HG02642 (cell line): ENCODE measurements around the gene DENND1A.
"Not testable (repeated sequence)": the region's sequence is repeated elsewhere in the genome, so short reads cannot be mapped to it uniquely, and the experiment has no call there.

Experiments
- ATAC-seq: cut with Tn5 transposase; IDR thresholded peaks from one replicate; pipeline ENCODE4 v1.9.1; 2021; ENCODE audit warnings: mild to moderate bottlenecking; ENCODE audit not compliant: unreplicated experiment, poor library complexity

Gene DENND1A

DNA sequence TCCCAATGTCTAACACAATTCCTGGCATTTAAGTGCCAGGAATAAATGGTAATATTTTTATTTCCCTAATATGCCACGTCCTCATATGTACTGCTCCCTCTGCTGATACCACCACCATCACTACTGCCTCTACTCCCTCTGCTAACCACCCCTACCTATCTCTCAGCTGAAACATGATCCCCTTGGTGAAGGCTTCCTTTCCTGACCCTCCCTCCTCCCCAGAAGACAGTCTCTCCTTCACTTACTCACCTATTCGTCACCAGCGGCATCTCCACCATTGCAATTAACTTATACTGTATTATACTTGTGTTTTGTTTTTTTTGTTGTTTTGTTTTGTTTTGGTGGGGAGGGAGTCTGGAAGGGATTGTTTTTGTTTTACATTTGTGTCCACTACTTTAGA is 4.8 kb downstream of the DENND1A start:
- no peak for ATAC-seq

DNA sequence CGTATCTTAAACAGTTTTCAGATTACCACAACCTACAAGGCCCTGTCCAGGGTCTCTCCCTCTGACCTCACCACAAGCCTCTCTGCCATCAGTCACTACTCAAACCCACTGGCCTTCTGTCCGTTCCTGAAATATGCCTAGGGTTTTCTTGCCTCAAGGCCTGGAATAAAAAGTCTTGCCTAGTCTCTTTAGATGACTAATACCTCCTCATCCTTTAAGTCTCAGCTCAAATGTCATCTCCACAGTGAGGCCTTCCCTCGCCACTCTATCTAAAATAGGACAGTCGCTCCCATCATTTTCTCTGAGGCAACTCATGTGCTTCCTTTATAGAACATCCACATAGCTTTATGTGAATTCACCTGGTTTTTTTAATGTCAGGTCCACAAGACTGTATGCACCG is 5.2 kb downstream of the DENND1A start:
- ATAC-seq: no peak

DNA sequence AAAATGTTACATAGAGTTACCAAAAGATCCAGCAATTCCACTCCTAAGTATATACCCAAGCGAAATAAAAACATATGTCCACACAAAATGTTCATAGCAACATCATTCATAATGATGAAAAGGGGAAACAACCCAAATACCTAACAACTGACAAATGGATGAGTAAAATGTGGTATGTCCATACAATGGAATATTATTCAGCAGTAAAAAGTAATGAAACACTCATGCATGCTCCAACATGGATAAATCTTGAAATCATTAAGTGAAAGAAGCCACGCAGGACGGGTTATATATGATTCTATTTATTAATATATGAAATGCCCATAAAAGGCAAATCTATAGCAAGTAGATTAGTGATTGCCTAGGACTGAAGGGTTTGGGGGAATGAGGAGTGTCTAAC is 6.0 kb downstream of the DENND1A start:
- ATAC-seq: no peak

DNA sequence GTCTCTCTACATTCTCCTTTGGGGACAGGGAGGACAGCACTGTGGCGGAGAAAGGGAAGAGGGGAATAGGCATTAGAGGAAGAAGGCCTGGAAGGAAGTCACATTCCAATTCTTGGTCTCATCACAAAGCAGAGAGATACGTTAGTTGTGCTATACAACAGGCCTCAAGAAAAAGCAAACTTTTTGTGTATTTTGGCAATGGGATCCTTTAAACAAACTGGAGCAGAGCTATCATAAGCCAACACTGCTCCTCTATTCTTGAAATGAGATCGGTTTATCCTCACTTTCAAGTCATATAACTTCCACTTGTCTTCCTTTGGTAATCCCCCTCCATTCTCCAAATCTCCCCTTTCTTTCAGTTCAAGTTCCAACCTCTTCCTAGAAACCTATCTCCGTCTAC is 6.5 kb downstream of the DENND1A start:
- ATAC-seq: no peak

DNA sequence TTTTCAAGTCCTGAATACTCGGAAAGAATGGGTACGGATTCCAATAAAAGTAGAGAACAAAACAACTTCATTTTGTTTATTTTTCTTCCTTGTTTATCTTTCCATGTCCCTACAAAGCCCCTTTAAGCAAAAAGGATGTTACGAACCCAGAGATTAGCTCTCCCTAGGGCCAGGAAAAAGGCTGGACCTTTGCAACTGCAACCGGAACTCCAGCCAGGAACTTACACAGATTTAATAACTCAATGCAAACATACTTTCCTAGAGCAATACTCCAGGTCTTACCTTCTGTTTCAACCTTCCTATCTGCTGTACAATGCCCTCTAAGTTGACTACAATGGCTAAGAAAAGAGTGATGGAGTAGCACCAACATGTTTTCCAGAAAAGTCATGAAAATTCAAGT is 7.0 kb downstream of the DENND1A start:
- ATAC-seq: no peak

DNA sequence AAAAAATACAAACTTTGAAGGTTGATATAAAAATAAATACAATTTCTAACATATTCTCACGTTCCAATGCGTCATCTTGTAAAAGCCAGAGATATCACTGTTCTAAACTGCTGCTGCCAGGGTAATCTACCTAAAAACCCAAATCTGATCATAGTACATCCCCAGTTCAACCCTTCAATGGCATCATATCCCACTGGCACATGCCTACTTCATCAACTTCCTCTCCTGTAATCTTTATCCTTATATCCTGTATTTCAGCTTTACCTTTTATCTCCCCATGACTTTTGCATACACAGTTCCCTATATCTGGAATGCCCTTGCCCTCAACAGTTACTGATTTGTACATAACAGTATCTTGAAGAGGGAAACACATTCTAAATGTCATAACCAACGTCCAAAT is 7.5 kb downstream of the DENND1A start:
- no peak for ATAC-seq

DNA sequence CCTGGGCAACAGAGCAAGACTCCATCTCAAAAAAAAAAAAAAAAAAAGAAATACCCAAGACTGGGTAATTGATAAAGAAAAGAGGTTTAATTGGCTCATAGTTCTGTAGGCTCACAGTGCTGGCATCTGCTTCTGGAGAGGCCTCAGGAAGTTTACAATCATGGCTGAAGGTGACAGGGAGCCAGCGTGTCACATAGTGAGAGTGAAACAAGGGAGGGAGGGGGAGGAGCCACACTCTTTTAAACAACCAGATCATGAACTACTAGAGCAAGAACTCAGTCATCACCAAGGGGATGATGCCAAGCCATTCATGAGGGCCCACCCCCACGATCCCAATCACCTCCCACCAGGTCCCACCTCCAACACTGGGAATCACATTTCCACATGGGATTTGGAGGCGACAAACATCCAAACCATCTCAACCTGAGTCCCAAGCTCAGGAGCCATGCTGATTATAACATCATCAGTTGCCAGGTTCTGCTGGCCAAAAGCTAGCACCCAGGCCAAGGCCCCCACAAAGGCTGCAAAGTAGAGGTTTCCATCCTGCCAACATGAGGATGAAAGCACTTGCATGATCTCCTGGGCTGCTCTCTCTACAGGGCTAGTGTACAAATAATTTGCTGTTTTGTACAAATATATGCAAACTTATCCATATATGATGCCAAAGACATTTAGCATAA is 15.3 kb downstream of the DENND1A start:
- no peak for ATAC-seq

DNA sequence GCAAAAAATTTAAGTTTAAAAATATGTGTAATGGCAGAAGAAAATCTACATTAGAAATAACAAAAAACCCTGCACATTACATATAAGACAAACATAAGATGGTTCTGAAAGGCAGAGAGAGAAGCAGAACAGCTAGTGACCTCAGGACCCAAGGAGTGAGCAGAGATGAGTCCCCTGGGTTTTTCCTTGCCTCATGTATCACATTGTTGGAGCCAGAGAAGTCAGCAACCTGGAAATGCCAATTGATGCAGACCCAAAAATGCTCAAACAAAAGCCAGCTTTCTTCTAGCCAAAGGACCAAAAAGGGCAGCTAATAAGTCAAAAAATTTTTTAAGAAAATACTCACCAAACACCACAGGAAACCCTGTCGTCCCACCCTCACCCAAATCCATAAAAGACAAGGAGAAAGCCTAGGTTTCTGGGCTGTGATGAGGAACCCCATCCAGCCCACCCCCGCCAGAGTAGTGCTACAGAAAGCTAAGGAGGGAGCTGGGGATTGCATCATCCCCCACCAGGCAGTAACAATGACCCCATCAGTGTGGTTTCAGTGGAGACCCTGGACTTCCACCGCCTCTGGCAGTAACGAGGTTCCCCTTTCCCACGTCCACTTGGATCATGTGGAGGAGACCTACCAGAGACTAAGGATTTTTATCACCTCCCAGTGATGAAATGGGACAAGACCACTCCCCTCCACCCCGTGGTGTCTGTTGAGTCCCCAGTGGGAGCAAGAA is 17.6 kb downstream of the DENND1A start:
- no peak for ATAC-seq

DNA sequence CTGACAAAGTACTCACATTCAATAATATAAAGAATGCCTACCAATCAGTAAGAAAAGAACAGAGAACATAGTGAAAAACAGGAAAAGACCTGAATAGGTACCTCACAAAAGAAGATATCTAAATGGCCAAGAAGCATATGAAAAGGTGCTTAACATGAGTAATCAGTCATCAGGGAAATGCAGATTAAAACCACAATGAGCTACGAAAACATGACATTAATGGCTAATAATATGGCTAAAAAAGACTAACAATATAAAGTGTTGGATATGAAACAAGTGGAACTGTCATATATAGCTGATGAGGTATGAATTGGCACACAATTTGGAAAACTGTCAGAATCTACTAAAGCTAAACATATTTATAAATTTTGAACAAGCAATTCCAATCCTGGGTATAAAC is 18.9 kb downstream of the DENND1A start:
- ATAC-seq: no peak

DNA sequence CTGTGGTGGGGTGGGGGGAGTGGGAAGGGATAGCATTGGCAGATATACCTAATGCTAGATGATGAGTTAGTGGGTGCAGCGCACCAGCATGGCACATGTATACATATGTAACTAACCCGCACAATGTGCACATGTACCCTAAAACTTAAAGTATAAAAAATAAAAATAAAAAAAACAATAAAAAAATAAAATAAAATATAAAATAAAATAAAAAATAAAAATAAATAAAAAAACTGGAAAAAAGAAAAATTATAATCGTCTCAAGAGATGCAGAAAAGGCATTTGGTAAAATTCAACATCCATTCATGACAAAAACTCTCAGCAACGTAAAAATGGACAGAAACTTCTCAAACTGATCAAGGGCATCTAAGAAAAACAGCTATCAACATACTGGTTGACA is 20.7 kb downstream of the DENND1A start:
- ATAC-seq: not testable (repeated sequence)

DNA sequence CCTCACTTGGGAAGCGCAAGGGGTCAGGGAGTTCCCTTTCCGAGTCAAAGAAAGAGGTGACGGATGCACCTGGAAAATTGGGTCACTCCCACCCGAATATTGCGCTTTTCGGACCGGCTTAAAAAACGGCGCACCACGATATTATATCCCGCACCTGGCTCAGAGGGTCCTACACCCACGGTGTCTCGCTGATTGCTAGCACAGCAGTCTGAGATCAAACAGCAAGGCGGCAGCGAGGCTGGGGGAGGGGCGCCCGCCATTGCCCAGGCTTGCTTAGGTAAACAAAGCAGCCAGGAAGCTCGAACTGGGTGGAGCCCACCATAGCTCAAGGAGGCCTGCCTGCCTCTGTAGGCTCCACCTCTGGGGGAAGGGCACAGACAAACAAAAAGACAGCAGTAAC is 26.4 kb downstream of the DENND1A start:
- ATAC-seq: not testable (repeated sequence)

DNA sequence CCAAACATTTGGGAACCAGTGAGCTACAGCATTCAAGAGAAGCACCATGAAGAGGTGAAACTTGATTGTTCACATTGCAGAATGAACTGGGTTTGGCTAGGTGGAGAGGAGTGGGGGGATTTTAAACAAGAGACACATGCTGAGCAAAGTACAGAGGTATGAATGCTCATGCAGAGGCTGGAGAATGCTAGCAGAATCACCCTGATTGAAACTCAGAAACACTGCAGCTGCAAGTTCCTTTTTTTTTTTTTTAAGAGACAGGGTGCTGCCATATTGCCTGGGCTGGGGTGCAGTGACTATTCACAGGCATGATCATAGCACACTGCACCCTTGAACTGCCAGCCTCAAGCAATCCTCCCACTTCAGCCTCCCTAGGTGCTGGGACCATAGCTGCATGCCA is 35.1 kb downstream of the DENND1A start:
- ATAC-seq: no peak

DNA sequence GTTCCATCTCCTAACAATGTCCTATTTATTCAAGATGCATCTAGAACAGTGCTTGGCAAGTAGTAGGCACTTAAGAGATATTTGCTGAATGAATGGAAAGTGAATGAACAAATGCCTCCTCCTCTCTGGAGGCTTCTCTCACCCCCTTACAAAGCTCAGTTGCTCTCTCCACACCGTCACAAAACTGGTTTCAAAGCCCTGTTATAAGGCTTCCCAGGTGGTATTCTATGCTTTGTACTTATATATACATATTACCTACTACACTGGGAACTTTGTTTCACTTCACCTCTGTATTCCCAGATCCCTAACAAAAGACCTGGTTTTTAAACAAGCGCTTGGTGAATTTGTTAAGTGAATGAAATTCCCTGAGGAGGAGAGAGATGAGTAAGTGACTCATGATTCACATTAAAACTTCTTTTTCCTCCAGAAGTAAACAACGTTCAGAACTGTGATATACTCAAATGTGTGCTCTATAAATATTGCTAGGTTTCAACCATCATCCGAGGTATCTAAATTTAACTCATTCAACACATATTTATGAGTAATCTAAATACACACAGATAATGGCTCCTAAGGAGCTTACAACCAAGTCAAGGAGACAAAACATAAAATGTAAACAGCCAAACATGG is 36.0 kb downstream of the DENND1A start:
- no peak for ATAC-seq

DNA sequence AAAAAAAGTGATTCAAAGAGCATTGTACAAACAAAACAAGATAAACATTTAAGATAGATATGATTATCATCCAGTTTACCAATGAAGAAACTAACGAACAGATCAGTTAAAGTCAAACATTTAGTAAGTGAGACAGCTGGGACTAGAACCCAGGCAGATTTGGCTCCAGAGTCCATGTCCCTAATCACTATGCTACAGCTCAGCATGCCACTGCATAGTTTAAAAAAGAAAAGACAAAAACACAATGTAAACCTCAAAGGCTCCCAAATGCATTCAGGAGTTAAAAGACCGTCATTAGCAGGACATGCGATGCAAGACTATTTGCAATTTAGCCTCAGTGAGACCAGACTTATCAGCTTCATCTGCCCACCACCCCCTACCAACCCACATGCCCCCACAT is 36.8 kb downstream of the DENND1A start:
- no peak for ATAC-seq

DNA sequence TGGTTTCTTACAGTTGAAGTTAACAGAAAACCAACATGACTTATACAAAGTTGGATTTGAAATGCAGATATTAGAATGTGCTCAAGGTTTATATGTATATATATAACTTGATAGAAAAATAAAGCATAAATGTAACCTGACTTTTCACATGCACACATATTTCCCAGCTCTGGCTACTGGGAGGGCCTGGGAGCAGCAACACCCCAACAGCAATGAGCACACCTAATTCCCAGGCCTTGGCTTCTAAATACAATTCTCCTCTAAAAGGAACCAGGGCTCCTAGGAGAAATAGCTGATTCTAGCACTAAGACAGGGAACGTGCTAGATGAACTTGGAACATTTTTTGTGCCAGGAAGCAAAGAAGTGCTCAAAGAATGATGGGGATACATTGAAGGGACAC is 42.1 kb downstream of the DENND1A start:
- no peak for ATAC-seq

DNA sequence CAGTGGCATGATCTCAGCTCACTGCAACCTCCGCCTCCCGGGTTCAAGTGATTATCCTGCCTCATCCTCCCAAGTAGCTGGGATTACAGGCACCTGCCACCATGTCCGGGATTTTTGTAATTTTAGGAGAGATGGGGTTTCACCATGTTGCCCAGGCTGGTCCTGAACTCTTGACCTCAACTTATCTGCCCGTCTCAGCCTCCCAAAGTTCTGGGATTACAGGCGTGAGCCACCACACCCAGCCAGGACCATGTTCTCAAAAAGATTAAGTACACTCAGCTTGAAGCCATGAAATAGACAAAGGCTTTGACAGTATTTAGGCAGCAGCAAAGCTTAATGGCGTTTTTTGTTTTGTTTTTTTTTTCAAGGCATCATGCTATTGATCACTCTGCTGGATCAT is 44.1 kb downstream of the DENND1A start:
- not testable (repeated sequence) for ATAC-seq

DNA sequence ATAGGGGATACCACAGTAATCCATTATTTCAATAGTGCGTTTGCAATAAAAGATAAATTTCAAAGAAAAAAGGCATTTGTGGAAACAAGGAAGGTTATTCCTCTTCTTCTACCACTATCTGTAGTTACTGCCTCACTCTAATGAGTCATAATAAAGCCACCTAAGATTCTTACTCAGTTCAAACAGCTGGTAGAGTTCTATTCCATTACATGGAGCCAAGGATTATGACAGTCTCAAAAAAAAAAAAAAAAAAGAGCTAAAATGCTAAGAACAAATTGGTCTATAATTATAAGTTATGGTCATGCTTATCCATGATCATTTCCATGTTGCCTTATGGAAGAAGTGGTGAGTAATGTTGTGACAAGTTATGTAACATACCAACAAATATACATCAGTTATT is 46.3 kb downstream of the DENND1A start:
- ATAC-seq: no peak

DNA sequence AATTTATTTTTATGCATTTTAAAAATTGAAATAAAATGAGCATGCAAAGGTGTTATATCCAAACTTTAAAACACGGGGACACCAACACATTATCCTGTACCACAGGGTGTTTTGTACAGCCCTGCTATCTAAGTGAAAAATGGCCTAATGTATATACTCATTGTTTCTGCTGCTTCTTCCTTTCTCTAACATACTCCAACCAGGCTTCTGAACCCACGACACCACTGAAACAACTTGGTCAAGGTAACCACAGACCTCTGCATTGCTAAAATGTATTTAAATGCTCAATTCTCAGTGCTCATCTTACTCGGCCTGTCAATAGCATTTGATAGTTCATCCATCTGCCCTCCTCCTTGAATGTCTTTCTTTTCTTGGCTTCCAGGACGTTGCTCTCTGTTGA is 48.3 kb downstream of the DENND1A start:
- no peak for ATAC-seq

DNA sequence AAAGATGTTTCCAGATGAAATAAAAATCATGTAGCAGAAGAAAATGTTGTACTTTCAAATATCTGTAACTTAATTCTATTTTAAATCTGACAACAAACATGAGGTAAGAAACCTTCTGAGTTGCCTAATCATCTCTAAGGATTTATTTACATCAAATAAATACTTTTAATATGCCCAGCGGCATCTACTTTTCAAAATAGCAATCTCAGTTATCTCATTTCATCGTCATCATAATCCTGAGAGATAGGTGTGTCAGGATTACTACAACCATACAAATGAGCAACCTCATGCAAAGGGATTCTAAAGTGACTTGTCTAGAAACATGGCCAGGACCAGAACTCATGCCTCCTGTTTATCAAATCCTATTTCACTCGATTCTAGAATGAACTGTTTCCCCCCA is 49.5 kb downstream of the DENND1A start:
- ATAC-seq: no peak

DNA sequence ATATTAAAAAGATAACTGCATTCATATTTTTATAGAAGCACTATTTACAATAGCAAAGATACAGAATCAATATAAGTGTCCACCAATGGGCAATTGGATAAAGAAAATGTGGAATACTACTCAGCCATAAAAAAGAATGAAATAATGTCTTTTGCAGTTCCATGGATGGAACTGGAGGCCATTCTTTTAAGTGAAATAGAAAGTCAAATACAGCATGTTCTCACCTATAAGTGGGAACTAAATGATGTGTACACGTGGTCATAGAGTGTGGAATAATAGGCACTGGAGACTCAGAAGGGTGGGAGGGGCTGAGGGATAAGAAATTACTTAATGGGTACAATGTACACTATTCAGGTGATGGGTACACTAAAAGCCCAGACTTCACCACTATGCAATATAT is 53.2 kb downstream of the DENND1A start:
- ATAC-seq: no peak

DNA sequence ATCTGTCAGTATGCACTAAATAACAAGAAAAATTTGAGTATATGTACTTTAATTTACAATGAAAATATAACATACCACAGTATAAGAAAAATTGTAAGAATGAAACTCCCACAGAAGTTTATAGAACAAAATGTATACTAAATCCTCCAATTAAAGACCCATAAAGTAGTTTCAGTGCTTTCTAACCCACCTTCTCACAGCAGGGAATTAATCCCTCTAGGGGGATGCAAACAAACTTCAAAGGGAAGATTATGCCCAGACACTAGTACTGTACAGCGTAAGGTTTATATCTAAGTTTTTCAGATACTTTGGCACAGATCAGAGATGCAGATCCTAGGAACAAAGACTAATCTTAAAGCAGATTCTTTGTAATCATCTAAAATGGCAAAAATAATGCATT is 57.2 kb downstream of the DENND1A start:
- ATAC-seq: no peak

DNA sequence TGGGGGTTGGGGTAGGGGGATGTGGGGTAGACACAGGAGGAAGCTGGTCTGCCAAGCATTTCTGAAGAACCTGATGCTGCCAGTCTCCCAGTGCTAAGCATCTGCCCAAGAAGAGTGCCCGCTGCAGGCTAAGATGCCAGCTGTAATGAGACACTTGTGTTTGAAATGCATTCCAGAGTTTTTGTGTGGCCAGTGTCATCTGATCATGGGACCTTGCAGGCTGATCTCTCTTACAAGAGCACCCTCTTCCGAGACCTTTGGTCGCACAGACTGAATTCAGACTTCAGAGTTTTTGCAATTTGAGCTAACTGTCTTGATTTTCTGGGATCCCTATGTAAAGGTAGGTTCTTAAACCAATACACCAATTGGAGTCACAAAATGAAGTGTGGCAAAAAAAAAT is 58.1 kb downstream of the DENND1A start:
- ATAC-seq: no peak
